Stimulated activated CD8-positive, alpha-beta memory T cell treated with anti-CD3 and anti-CD28 coated beads, Interleukin-12 subunit alpha, Interleukin-12 subunit beta, amount 100 ng/mL, for 24 hours (primary cell): Measurements from ENCODE around the gene TAF4.

ENCODE experiments used
- DNase-seq: peaks from one replicate; pipeline ENCODE4 v3.0.0-alpha.2; 2020; ENCODE audit errors: extremely low read depth

The TAF4 gene

GRCh38 chr20:62044631-62045030 lies 21.1 kb downstream of the TAF4 start:
- DNase-seq = no peak

DNA sequence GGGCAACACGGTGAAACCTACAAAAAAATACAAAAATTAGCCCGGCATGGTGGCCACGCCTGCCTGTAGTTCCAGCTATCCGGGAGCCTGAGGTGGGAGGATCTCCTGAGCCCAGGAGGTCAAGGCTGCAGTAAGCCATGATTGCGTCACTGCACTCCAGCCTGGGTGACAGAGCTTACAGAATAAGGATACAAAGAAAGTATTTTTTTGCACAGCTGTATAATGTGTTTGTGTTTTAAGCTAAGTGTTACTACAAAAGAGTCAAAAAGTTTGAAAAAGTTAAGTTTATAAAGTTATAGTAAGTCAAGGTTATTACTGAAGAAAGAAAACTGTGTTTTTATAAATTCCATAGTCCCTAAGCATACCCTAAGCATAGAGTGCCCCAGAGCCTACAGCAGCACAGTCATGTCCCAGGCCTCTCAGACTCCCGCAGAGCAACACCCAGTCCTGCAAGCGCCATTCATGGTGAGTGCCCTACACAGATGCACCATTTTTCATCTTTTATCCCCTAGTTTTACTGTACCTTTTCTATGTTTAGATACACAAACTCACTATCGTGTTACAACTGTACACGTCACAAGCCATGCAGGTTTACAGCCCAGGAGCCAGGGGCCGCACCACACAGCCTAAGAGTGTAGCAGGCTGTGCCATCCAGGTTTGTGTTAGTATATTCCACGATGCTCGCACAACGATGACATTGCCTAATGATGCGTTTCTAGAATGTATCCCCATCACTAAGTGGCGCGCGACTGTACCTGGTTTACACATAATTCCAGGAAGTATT lies 22.4 kb downstream of the TAF4 start:
- DNase-seq = no peak

GRCh38 chr20:62042025-62042820 lies 23.5 kb downstream of the TAF4 start:
- no peak for DNase-seq

- no peak for DNase-seq
Observed at GRCh38 chr20:62040933-62041332, 24.7 kb downstream of the TAF4 start.

GRCh38 chr20:62040381-62040922 lies 25.2 kb downstream of the TAF4 start:
- no peak for DNase-seq

GRCh38 chr20:62039738-62040137 lies 25.9 kb downstream of the TAF4 start:
- no peak for DNase-seq

GRCh38 chr20:62032609-62033368 lies 32.9 kb downstream of the TAF4 start:
- DNase-seq = no peak

- DNase-seq = no peak
Observed at GRCh38 chr20:62031462-62032092, 34.1 kb downstream of the TAF4 start.

DNA sequence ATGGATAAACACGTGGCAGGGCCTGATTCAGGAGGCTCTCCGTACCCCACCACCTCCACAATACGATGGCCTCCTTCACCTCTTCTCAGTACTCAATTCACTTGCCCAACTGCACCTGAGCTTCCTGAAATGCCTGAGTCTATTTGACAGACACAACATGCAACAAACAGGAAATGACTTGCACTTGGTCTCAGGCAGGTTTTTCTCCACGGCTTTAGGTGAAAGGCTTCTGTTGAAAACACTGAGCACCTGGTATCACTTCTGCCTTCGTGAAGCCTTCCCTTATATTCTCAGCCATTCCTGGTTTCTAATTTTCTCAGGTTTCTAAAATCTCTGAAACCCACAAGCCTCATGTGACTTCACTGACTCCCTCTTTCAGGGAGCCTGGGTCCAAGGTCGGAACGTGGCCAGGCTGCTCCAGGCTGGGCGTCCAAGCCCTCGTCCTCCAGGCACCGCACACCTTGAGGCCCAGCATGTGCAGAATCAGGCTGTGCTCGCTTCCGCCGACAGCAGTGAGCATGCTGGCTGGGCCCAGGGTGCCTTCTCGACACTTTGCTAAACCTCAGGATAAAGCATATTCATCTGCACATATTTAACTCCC lies 34.7 kb downstream of the TAF4 start:
- no peak for DNase-seq

GRCh38 chr20:62030357-62030756 lies 35.3 kb downstream of the TAF4 start:
- DNase-seq = no peak

DNA sequence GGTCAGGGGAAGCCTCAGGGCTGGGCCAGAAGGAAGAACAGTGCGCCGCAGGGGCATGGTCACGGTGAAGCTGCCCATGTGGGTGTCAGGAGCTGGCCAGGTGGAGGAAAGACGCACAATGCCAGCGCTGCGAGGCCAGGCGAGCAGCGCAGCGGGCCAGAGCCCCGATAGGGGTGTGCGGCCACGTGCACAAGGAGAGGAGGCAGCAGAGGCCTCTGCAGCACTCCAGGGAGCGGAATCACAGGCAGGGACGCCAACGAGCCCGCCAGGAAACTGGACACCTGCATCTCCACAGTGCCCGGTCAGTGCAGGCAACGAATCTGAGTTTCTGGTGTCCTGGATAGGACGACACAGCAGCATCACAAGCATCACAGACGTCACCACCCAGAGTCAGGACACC lies 35.7 kb downstream of the TAF4 start:
- DNase-seq = no peak

DNA sequence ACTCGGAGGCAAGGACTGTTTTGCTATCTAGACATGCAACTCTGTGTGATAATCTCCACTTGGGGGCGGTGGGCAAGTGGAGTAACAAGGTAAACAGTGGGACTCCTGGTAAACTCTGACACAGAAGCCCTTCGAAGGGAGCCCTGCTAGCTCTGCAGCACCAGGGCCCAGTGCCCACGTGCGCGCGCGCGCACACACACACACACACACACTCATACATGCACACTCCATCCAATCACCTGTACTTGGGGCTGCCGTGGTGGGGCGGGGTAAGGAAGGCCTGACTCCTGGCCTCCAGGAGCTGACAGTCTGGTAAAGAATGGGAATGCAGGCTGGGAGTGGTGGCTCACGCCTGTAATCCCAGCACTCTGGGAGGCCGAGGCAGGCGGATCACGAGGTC lies 36.4 kb downstream of the TAF4 start:
- no peak for DNase-seq

GRCh38 chr20:62028384-62028783 lies 37.3 kb downstream of the TAF4 start:
- no peak for DNase-seq

DNA sequence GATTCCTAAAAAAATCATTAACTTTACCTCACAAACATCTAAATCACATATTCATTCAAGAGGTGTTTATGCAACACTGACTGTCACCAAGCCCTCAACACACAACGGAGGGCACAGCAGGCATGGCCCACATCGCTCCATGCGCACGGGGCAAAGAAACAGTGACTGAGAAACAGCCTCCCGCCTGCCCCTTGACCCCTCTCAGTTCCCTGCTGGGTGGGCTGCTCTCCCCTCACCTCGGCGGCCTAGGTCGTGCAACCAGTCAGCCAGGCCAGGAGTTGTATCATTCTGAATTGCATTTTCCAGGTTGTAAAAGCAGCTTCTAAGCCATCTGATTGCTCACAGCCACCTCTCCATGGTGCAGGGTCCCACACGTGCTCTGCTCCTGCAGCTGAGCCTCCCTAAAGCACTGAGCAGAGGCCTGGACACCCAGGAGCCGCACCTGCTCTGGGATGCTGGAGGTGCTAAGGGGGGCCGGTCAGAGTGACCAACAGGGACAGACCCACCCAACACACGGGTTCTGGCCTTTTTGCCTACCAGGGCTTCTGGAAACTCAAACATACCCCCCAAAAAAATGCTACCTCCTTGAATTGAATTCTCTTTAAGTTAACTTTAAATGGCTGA lies 37.9 kb downstream of the TAF4 start:
- no peak for DNase-seq

GRCh38 chr20:62027116-62027515 lies 38.6 kb downstream of the TAF4 start:
- no peak for DNase-seq

- no peak for DNase-seq
Observed at GRCh38 chr20:62026564-62026856, 39.2 kb downstream of the TAF4 start.

GRCh38 chr20:62025832-62026563 lies 39.7 kb downstream of the TAF4 start:
- no peak for DNase-seq

- no peak for DNase-seq
Observed at GRCh38 chr20:62025394-62025793, 40.3 kb downstream of the TAF4 start.

GRCh38 chr20:62023935-62024334 lies 41.7 kb downstream of the TAF4 start:
- DNase-seq = no peak

GRCh38 chr20:62022575-62023139 lies 43.0 kb downstream of the TAF4 start:
- DNase-seq = no peak
